AG08395 (cell line): Measurements from ENCODE around the gene DDI1.

Experiments
- DNase-seq: peaks from one replicate; pipeline ENCODE4 v3.0.0; 2012; ENCODE audit warnings: mixed read lengths, low spot score

The DDI1 gene

GRCh38 chr11:104078245-104078644, 41.8 kb downstream of the DDI1 start:
- no peak for DNase-seq

GRCh38 chr11:104078995-104079394, 42.6 kb downstream of the DDI1 start:
- DNase-seq = no peak

GRCh38 chr11:104086621-104087020, 50.2 kb downstream of the DDI1 start:
- DNase-seq = no peak
